Erythroblast (primary cell): ENCODE results near the gene MAML2.

Experiments
- GATA1 ChIP-seq: IDR thresholded peaks from 2 replicates; pipeline ENCODE4 v1.6.1; 2011; ENCODE audit warnings: low read depth, mild to moderate bottlenecking, control low read depth, low read length, moderate library complexity
- POLR2A ChIP-seq: IDR thresholded peaks from 2 replicates; pipeline ENCODE4 v1.6.1; 2011; ENCODE audit warnings: mild to moderate bottlenecking, low read length

DNA sequence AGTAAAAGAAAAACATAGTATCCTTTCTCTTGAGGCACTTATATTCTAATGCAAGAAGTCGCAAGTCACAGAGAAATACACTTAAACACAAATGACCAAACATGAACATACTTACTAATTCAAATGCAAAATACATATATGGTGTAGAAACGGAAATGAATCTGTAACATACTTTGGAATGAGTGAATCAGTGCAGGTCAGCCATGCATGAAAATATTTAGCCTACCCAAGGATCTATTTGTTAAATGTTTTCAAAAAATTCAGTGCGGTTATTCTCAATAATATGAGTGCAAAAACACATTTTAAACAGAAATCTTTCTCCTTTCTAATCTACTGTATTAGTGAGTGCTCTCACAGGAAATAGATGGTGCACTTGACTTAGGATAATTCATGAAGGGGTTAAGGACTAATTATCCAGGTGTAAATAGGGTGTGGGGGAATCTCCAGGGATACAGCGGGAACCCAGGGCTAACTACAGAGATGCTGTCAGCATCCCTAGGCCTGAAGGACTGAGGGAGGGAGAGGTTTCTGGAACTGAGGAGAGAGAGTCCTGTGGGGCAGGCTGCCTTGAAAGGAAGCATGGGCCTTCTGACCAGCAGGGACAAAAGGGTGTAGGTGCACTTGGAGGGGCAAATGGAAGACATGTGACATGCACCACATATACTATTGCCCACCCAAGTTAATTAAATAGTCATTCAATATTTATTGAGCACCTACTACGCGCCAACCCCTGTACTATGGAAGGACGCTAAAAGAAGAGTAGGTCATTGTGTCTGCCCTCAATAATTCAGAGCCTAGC lies 139.2 kb downstream of the MAML2 start:
- TF ChIP-seq POLR2A (no peak), GATA1 (no peak)
